Karpas-422 (cell line): ENCODE measurements around the gene PRKN. TPM values are rescaled to one million over a fixed set of nuclear protein-coding genes. Genes with fewer than 3 reads are reported as not detected.
A peak's percentile ranks its signal among the peaks of the same experiment; 100 is the strongest.

Source experiments
- DNase-seq: peaks from one replicate; pipeline ENCODE4 v3.0.0-alpha.2; 2015
- H2AFZ ChIP-seq: fragments of 200-600 bp; sonication (generic); 2 replicates; pipeline ENCODE4 v1.6.1; 2014; ENCODE audit warnings: antibody characterized with exemption, low read length, mixed read lengths
- H3K27ac ChIP-seq: fragments of 200-600 bp; sonication (generic); 2 replicates; pipeline ENCODE4 v1.5.1; 2014; ENCODE audit warnings: mild to moderate bottlenecking, low read length, moderate library complexity
- H3K27me3 ChIP-seq: fragments of 200-600 bp; sonication (generic); 2 replicates; pipeline ENCODE4 v1.6.1; 2014; ENCODE audit warnings: low read length, mixed read lengths
- H3K36me3 ChIP-seq: fragments of 200-600 bp; sonication (generic); 2 replicates; pipeline ENCODE4 v1.6.1; 2014; ENCODE audit warnings: low read length, mixed read lengths; ENCODE audit not compliant: insufficient read depth
- H3K4me1 ChIP-seq: fragments of 200-600 bp; sonication (generic); 2 replicates; pipeline ENCODE4 v1.6.1; 2014; ENCODE audit warnings: mild to moderate bottlenecking, low read length, mixed read lengths
- H3K4me2 ChIP-seq: fragments of 200-600 bp; sonication (generic); 2 replicates; pipeline ENCODE4 v1.6.1; 2014; ENCODE audit warnings: low read length, low read depth, mild to moderate bottlenecking; ENCODE audit not compliant: poor library complexity, severe bottlenecking
- H3K4me3 ChIP-seq: fragments of 200-600 bp; sonication (generic); 2 replicates; pipeline ENCODE4 v1.5.1; 2014; ENCODE audit warnings: mild to moderate bottlenecking, antibody characterized with exemption, low read length, mixed read lengths
- H3K79me2 ChIP-seq: fragments of 200-600 bp; sonication (generic); 2 replicates; pipeline ENCODE4 v1.6.1; 2014; ENCODE audit warnings: mild to moderate bottlenecking, low read length, mixed read lengths
- H3K9ac ChIP-seq: fragments of 200-600 bp; sonication (generic); 2 replicates; pipeline ENCODE4 v1.6.0; 2014; ENCODE audit warnings: low read length
- H3K9me2 ChIP-seq: fragments of 200-600 bp; sonication (generic), shearing (Covaris generic); replicated peaks from 2 replicates; pipeline ENCODE4 v1.6.0; 2014; ENCODE audit warnings: mild to moderate bottlenecking, low read length, moderate library complexity; ENCODE audit not compliant: insufficient read depth
- H3K9me3 ChIP-seq: fragments of 300-700, 200-600 bp; sonication (generic); 2 replicates; pipeline ENCODE4 v1.6.1; 2014; ENCODE audit warnings: low read length, mixed read lengths
- H4K20me1 ChIP-seq: fragments of 200-600 bp; sonication (generic); 2 replicates; pipeline ENCODE4 v1.6.1; 2014; ENCODE audit warnings: mild to moderate bottlenecking, antibody characterized with exemption, low read length, low read depth; ENCODE audit not compliant: insufficient read depth
- total RNA-seq: library from RNA; depleted of rRNA; stranded (reverse); fragments of >200 nt; shearing (Covaris generic); gene quantifications from 2 replicates; pipeline ENCODE4 v1.2.3, GENCODE V29; 2014; ENCODE audit warnings: low replicate concordance

The PRKN gene
- total RNA-seq, 1 experiment from 2014 or later: not detected

DNA sequence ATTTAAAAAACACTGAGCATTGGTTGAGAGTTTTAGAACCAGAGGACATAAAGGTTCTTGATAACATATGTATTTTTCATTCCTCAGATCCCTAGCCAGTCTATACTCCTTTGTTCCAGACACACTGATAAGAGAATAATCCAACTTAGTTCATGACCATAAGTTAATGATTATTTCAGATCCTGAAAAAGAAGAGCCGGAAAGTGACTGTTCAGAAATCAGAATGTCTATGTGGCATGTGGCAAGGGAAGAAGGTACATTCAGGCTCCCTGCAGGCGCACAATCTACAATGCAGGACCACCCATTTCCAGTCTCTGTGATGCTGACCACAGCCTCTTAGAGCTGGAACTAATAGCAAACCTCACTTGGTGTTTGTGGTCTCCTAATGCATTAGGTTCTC, 787.0 kb downstream of the PRKN start:
- Histone ChIP-seq H3K27ac (no peak overlapping the region), H3K4me3 (no peak overlapping the region), H3K4me1 (no peaks in the 10 kb centered on the region), H3K79me2 (no peaks in the 10 kb centered on the region), H3K27me3 (no peaks in the 10 kb centered on the region), H2AFZ (no peak overlapping the region), H3K36me3 (no peaks in the 10 kb centered on the region), H4K20me1 (no peaks in the 10 kb centered on the region), H3K9me3 (no peaks in the 10 kb centered on the region), H3K9me2 (no peaks in the 10 kb centered on the region; the same call in 1 of the 2 replicates), H3K4me2 (no peak overlapping the region), H3K9ac (no peak overlapping the region)
- no peak for DNase-seq

DNA sequence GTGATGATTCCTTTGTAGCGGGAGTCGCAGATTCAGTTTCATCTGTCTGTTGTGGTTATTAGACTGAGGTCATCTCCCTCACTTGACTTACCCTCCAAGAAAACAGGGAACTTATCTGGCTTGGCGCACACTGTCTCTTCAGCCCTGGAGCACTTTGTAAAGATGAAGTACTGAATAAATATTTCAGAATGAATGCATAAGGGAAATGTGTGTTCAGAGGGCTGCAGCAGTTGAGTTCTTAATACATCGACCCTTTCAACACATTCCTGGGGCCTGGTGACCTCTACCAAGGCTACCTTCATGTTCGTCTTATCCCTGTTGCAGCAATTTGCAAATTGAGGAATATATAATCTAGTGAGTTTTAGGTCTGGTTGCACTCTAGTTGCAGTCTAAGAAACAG, 801.2 kb downstream of the PRKN start:
- no peak for DNase-seq
- Histone ChIP-seq H3K4me3 (no peak overlapping the region), H2AFZ (no peak overlapping the region), H4K20me1 (no peaks in the 10 kb centered on the region), H3K4me1 (no peaks in the 10 kb centered on the region), H3K79me2 (no peaks in the 10 kb centered on the region), H3K4me2 (no peak overlapping the region), H3K9me2 (no peaks in the 10 kb centered on the region; the same call in 1 of the 2 replicates), H3K36me3 (no peaks in the 10 kb centered on the region), H3K9ac (no peak overlapping the region), H3K27me3 (no peaks in the 10 kb centered on the region), H3K9me3 (no peaks in the 10 kb centered on the region), H3K27ac (no peak overlapping the region)

DNA sequence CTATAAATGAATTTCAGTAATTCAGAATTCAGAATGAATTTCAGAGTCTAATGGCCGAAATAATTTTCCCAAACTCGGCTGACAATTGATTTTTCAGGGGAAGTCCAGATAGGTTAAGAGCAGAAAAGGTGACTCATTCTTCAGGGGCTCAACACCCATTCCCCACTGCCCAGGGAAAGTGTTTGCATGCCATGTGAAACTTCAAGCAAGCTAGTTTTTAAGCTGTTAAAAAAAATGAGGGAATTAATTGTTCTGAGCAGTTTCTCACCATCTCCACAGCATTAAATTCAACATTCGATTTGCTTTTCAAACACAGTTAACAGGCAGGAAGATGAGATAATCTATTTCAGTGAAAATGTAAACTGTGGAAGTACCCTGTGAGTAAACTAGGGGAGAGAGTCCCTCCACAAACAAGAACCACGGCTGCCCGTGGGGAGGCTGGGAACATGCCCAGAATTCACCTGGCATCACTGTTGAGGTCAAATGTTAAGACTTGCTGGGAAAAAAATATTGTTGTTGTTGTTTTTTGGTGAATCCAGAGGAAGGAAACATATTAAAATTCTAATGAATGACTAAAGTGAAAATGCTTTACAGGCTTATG, 803.0 kb downstream of the PRKN start:
- H3K9ac ChIP-seq: no peak overlapping the region
- no peak overlapping the region for H3K4me3 ChIP-seq
- no peaks in the 10 kb centered on the region for H4K20me1 ChIP-seq
- DNase-seq: no peak
- no peaks in the 10 kb centered on the region for H3K9me3 ChIP-seq
- no peaks in the 10 kb centered on the region for H3K4me1 ChIP-seq
- no peaks in the 10 kb centered on the region for H3K36me3 ChIP-seq
- no peaks in the 10 kb centered on the region for H3K9me2 ChIP-seq
- H3K79me2 ChIP-seq: no peaks in the 10 kb centered on the region
- no peak overlapping the region for H3K4me2 ChIP-seq
- no peak overlapping the region for H3K27ac ChIP-seq
- H2AFZ ChIP-seq: no peak overlapping the region
- H3K27me3 ChIP-seq: no peaks in the 10 kb centered on the region

DNA sequence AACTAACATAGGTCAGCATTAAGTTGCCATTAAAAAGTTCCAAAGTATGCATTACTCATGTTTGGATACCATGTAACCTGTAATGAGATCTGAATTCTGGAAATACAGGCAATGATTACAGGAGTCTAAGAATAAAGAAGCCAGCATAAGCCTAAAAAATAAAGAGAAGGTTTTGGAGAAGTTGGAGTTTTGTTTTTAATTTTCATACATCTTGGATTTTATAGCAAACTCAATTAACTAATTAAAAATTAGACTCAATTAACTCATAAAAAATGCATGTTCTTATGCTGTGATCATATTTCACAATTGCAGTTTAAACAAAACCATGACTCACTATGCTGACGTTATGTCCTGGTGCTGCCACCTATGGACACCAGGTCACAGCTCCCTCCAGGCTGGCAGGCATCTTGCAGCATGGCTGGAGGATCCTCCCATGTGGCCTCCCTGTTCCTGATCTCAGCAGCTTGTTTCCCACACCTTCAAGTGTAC, 804.9 kb downstream of the PRKN start:
- DNase-seq: peak; percentile 65
- Histone ChIP-seq H3K9ac (no peak overlapping the region), H3K27ac (no peak overlapping the region), H3K4me1 (no peaks in the 10 kb centered on the region), H3K79me2 (no peaks in the 10 kb centered on the region), H4K20me1 (no peaks in the 10 kb centered on the region), H2AFZ (no peak overlapping the region), H3K9me3 (no peaks in the 10 kb centered on the region), H3K9me2 (no peaks in the 10 kb centered on the region), H3K4me3 (no peak overlapping the region), H3K36me3 (no peaks in the 10 kb centered on the region), H3K27me3 (no peaks in the 10 kb centered on the region), H3K4me2 (no peak overlapping the region)

DNA sequence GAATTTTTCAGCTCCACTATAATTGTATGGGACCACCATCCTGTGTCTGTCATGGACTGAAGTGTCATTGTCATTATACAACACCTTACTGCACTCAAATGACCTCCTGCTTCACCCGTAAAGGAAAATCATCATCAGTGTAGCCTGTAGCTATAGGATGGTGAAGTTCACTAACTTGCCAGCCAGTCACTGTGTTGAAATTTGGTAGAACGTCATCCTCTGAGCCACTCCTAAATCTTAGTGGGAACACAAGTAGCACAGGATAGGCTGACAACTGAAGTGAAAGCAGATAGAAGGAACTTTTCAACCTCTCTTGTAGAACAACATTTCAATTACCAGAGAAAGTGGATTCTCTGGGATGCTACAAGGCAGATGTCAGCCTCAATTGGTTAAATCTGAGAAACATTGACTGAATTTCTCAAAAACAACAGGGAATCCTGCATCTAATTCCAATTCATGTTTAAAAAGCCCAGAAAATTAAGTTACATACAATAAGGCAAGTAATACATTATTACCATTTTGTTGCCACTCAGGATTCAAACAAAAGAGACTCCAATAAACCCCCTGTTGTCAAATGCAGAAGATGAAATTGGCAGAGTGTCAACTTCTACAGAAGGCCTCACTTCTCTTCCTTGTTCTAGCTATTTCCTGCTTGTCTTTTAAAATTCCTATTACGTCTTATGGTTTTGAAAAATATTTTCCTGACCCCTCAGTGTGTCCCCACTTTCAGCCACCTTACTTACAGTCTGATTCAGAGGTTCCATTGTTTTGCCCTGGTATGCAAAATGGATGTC, 805.8 kb downstream of the PRKN start:
- Histone ChIP-seq H3K4me2 (no peak overlapping the region), H3K9me3 (no peaks in the 10 kb centered on the region), H3K9ac (no peak overlapping the region)

DNA sequence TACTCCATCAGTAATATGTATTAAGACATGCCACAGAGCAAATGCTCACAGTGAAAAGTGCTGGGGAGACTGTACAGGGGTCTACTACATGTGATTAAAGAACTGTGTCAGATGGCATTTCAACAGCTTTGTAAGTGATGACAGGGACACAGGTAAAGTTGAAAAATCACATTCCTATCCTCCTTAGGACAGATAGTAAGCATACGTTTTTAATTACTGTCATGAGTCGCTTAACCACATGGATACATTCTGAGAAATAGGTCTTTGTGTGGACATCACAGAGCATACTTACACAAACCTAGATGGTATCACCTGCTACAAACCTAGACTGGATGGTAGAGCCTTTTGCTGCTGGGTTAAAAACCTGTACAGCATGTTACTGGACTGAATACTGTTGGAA, 807.9 kb downstream of the PRKN start:
- Histone ChIP-seq H4K20me1 (no peaks in the 10 kb centered on the region), H3K36me3 (no peaks in the 10 kb centered on the region), H3K4me2 (no peak overlapping the region), H3K9me3 (no peaks in the 10 kb centered on the region; the same call in 1 of the 2 replicates), H3K9me2 (no peaks in the 10 kb centered on the region), H3K79me2 (no peaks in the 10 kb centered on the region), H3K4me1 (no peaks in the 10 kb centered on the region), H3K9ac (no peak overlapping the region), H3K27me3 (no peaks in the 10 kb centered on the region), H3K4me3 (no peak overlapping the region), H3K27ac (no peak overlapping the region), H2AFZ (no peak overlapping the region)
- DNase-seq: no peak

More for the DNA sequence above, 805.8 kb downstream of the PRKN start:
- no peak overlapping the region for H3K4me3 ChIP-seq
- no peaks in the 10 kb centered on the region for H3K4me1 ChIP-seq
- no peak for DNase-seq
- no peaks in the 10 kb centered on the region for H3K9me2 ChIP-seq
- no peaks in the 10 kb centered on the region for H3K27me3 ChIP-seq
- no peak overlapping the region for H3K27ac ChIP-seq
- no peak overlapping the region for H2AFZ ChIP-seq
- H3K36me3 ChIP-seq: no peaks in the 10 kb centered on the region
- no peaks in the 10 kb centered on the region for H3K79me2 ChIP-seq
- H4K20me1 ChIP-seq: no peaks in the 10 kb centered on the region

DNA sequence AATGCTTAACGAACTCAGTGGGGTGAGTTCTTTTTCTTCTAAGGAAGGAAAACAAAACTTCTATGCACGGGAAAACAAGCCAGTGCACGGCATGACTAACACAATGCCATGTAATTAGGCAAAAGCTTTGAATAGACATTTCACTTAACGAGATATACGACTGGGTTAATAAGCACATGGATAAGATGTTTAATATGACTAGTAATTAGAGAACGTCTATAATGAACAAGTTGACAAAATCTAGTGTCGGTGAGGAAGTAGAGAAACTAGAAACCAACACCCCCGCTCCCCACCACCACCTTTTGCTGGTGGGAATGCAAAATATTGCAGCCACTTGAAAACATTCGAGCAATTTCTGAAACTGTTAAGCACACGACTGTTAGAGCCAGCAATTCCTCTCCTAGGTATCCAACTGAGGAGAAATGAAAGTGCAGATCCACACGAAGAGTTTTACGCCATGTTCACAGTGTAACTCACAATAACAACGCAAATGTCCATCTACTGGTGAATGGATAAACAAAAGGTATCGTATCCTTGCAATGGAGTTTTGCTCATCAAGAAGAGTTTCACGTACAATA, 808.8 kb downstream of the PRKN start:
- no peaks in the 10 kb centered on the region for H3K9me2 ChIP-seq
- H3K9ac ChIP-seq: no peak overlapping the region
- H3K79me2 ChIP-seq: no peaks in the 10 kb centered on the region
- no peak overlapping the region for H3K4me2 ChIP-seq
- no peaks in the 10 kb centered on the region for H3K27me3 ChIP-seq
- H3K36me3 ChIP-seq: no peaks in the 10 kb centered on the region
- H3K9me3 ChIP-seq: no peaks in the 10 kb centered on the region; the same call in 1 of the 2 replicates
- DNase-seq: no peak
- no peaks in the 10 kb centered on the region for H3K4me1 ChIP-seq
- H3K27ac ChIP-seq: no peak overlapping the region
- H2AFZ ChIP-seq: no peak overlapping the region
- H3K4me3 ChIP-seq: no peak overlapping the region
- H4K20me1 ChIP-seq: no peaks in the 10 kb centered on the region

DNA sequence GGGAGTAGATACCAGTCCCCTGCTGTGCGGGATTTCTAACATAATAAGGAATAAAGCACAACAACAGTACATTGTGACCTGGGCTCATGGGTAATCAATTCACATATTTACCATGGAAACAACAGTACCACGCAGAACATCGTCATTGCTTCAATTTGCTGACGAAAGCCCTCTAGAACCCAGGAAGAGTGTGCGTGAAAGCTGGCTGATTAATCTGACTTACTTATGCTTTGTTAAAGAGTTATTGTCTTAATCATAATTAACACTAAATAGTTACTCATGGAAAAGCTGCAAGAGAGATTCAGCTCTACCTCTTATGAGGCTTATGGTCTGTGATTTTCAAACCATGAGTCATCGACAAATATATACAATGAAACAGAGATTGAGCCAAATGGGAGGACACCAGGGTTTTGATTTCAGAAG, 809.4 kb downstream of the PRKN start:
- no peak overlapping the region for H2AFZ ChIP-seq
- H3K27me3 ChIP-seq: no peaks in the 10 kb centered on the region
- H3K9me3 ChIP-seq: no peaks in the 10 kb centered on the region; the same call in 1 of the 2 replicates
- H3K4me2 ChIP-seq: no peak overlapping the region
- no peaks in the 10 kb centered on the region for H4K20me1 ChIP-seq
- no peaks in the 10 kb centered on the region for H3K36me3 ChIP-seq
- no peak overlapping the region for H3K27ac ChIP-seq
- no peaks in the 10 kb centered on the region for H3K9me2 ChIP-seq
- no peak for DNase-seq
- no peak overlapping the region for H3K4me3 ChIP-seq
- H3K9ac ChIP-seq: no peak overlapping the region
- H3K4me1 ChIP-seq: no peaks in the 10 kb centered on the region
- H3K79me2 ChIP-seq: no peaks in the 10 kb centered on the region
